HG02852 (cell line): ENCODE results near the gene AKAP12.

Experiments used
- ATAC-seq: cut with Tn5 transposase; IDR thresholded peaks from one replicate; pipeline ENCODE4 v1.9.1; 2021; ENCODE audit warnings: mild to moderate bottlenecking, moderate library complexity; ENCODE audit not compliant: unreplicated experiment

The AKAP12 gene

DNA sequence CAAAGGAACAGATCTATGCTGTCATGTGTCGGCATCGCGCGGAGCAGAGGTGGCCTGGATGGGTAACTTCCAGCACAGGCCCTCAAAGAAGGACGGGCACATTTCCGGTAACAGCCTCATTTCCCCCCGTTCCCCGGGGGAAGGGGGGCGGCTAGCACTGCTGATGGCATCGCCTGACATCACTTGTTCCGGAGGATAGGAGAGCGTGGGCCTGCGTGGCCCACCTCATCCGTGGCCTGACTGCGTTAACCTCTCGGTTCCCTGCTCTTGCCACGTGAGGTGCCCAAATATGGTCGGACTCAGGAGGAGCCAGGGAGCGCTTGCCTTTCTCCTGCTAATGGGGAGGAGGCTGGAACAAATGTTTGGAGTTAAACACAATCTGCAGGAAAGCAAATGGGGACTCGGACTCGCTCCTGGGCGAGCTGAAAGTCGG, at the start of gene AKAP12:
TSS of gene AKAP12 (plus strand) at position 365 of the 433 bp plus-strand sequence. CDS start 596 bp downstream, outside the sequence.
- no peak for ATAC-seq

DNA sequence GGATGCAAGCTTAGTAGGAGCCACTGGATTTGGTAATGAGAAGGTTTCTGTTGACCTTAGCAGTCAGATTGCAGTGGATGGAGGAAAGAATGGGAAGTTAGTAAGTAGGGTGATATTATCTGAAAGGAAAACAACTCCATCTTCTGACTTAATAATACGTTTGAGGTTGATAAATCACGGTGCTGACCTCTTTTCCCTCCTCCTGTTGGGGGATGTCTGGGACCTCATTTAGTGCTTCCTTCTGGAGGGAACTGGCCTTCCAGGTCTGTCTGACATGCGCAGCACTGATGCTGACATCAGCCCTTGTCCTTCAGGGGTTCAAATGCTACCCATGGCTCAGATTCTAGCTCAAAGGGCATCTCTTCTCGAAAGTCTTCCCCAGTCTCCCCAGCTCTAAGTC, 48.2 kb upstream of the AKAP12 start:
- no peak for ATAC-seq

GRCh38 chr6:151196555-151196954, 43.2 kb upstream of the AKAP12 start:
- ATAC-seq, result no peak

- ATAC-seq, result no peak
These were observed 42.2 kb upstream of the AKAP12 start for GRCh38 chr6:151197556-151197955.

DNA sequence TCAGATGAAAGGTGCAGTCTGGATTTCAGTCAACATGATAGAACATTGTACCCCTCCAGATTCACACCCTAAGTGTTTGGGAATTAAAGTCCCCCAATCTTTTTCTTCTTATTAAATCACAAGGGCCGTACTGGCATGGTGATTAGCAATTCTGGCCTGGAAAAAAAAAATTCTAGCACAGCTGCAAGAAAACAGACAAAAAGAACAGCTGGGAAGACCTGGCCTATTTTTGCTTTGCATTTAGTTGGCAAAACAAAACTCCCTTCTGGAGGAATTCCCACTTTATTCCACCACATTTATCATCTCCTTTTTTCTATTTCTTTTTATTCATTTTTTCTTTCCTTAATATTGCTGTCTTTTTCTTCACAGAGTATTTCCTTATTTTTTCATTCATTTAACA, 39.8 kb upstream of the AKAP12 start:
- no peak for ATAC-seq

DNA sequence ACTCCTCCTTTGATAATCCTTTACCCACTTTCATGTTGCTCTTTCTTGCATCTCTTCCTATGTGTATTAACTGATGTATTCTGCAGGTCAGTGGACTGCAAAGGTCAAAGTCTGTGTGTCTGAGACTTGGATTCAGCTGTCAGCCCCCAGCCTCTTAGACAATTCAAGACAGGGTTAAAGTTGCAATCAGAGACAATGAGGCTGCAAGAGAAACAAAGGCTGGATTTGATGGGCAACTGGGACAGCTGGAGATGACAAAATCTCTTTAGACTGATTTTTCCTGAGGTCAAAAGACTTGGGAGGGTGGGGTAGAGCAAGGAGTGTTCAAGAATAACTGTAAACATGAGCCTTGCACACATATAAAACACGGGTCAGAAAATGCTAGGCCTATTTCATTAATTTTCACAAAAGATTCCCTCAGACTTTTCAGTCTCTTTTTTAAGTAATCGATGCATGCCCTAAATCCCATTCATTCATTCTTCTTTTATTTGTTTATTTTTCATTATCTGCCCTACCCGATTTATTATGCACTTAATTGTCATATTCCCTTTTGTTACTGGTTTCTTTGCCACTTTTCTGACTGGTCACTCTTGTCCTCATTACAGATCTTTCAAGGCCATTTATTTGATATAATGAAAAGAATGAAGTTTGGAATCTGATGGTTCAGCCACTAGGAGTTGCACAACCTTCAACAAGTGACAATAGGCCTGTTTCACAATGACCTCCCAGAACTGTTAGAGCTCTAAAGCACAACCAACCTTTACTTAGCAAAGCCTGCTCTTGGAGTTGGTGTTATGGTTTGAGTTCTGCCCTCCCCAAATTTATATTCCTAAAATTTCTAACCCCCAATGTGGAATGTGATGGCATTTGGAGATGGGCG, 33.8 kb upstream of the AKAP12 start:
- ATAC-seq, result no peak

DNA sequence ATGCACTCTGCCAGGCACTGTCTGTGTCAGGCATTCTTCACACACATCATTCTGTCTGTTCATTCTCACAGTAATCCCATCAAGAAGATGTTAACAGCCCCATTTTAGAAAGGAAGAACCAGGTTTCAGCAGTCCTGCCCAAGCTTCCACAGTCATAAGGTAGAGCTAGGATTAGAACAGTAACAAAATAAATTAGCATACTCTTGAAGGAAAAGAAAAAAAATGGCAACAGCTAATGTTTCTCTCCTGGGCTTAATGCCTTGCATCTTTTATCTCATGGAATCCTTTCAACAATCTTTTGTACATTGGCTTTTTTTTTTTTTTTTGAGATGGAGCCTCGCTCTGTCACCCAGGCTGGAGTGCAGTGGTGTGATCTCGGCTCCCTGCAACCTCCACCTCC, 32.1 kb upstream of the AKAP12 start:
- ATAC-seq, result no peak

- ATAC-seq, result no peak
These were observed 30.5 kb upstream of the AKAP12 start for GRCh38 chr6:151209071-151209831.

- ATAC-seq, result no peak
These were observed 28.7 kb upstream of the AKAP12 start for GRCh38 chr6:151211075-151211474.

GRCh38 chr6:151213352-151213751, 26.4 kb upstream of the AKAP12 start:
- ATAC-seq, result no peak

DNA sequence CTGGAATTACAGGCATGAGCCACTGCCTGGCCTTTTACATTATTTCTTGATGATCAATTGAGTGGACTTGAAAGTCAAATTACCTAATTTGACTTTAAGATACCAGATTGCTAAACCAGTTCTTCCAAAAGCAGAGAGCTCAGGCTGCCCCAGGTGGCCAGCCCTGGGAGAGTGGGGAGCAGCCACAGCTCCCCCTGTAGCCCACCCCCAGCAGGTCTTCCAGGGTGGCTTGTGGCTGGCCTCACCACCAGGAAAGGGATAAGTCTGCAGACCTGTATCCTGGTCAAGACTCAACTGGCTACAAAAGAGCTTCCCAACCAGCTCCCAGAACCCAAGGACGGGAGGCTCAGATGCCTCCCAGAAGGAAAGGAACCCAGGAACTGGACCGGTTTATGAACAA, 23.8 kb upstream of the AKAP12 start:
- ATAC-seq, result no peak

DNA sequence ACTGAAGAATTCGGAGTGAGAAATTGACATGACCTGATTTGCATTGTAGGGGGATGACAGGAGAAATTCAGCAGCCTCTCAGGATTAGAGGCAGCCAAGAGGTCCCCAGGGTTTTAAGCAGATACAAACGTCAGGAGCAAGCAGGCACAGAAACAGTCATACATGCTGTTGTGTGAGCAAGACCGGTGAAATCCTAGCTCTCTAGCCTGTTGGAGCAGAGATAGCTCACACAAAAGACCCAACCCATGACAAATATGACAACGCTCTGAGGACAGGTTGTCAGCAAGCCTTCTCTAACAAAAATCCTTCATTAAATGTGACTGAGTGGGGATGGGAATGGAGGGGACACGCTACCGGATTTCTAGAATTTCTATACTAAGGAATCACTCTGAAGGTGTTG, 23.0 kb upstream of the AKAP12 start:
- no peak for ATAC-seq

DNA sequence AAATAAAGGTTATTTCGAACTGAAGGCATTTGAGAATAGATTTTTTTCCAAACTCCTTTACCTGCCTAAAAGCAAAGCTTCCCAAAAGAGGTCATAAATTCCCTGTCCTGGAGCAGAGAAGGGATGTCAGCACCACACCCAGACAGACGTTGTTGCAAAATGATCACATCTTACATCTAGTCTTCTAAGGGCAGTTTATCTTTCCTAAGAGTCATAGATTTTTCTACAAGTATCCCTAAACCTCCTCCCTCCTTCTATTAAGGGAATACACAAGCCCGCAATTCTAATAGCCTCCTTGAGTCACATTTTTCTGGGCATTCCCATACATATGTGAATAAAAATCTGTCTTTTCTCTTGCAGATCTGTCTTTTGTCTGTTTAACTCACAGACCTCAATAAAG, 20.6 kb upstream of the AKAP12 start:
- no peak for ATAC-seq

DNA sequence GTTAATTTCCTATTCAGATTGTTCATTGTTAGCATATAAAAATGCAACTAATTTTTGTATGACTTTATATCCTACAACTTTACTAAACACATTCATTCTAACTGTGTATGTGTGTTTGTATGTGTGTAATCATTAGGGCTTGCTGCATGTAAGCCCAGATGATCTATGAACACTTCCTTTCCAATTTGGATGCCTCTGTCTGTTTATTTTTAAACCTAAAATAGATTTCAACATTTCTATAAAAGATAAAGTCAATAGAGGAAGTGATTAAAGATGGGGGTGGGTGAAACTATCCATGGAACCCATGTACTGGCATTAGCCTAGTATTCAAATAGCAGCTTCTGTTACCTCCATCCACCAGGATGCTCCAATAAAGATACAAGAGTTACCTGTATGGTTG, 15.7 kb upstream of the AKAP12 start:
- ATAC-seq, result no peak

GRCh38 chr6:151225919-151226318, 13.8 kb upstream of the AKAP12 start:
- ATAC-seq, result no peak

GRCh38 chr6:151228788-151229400, 10.9 kb upstream of the AKAP12 start:
- no peak for ATAC-seq

DNA sequence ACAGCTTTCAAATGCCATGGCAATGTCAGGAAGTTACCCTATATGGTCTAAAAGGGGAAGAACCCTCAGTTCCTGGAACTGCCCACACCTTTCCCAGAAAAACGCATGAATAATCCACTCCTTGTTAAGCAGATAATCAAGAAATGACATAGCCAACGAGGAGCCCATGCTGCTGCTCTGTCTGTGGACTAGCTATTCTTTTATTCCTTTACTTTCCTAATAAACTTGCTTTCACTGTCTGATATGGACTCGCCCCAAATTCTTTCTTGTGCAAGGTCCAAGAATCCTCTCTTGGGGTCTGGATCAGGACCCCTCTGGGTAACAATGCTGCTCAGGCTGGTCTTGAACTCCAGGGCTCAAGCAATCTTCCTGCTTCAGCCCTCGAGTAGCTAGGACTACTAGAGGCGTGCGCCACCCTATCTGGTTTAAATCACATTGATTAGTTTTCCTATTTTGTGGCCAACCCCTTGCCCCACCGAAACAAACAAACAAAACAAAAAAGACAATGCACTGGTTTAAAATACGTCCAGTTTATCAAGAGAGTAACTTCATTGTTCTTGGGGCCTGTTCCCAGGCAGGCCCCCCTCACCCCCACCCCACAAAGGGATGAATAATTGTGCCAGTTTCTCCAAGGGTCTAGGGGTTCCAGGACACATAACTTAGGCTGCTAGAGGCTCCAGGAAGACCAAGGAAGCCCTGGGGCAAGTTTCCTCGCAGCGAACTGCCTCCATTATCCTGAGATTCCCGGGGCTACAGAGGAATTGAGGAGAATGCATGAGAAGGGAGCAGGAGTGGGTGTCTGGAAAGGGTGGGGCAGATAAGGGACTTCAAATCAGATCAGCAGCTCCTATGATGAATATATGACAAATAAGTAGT, 10.1 kb upstream of the AKAP12 start:
- ATAC-seq, result no peak

GRCh38 chr6:151230277-151230577, 9.5 kb upstream of the AKAP12 start:
- no peak for ATAC-seq

DNA sequence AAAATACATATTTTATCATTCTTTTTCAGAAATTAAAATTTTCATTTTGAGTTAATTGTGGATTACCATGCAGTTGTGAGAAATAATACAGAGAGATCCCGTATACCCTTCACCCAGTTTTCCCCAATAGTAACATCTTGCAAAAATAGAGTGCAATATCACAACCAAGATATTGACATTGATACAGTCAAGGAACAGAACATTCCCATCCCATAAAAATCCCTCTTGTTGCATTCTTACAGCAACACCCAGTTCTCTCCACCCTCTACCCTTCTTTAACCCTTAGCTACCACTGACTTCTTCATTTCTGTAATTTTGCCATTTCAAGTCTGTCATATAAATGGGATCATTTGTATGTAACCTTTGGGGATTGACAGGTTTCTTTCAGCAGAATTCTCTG, 6.9 kb upstream of the AKAP12 start:
- ATAC-seq, result no peak

DNA sequence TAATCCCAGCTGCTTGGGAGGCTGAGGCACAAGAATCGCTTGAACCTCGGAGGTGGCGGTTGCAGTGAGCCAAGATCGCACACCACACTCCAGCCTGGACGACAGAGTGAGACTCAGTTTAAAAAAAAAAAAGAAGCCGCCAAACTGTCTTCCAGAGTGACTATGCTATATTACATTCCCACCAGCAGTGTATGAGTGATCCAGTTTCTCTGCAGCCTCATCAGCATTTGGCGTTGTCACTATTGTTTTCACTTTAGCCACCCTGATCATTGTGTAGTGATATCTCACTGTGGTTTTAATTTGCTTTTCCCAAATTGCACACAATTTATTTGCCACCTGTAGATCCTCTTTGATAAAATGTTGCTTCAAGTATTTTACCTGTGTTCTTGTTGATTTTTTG, 6.0 kb upstream of the AKAP12 start:
- ATAC-seq, result no peak
